SU-DHL-6 (cell line): ENCODE data around the gene MST1R.

ENCODE experiments used
- EZH2phosphoT487 ChIP-seq: fragments of 200-600 bp; sonication (generic), shearing (Covaris generic); conservative IDR thresholded peaks from 2 replicates; pipeline ENCODE4 v1.6.1; 2018; ENCODE audit warnings: mild to moderate bottlenecking, antibody characterized with exemption, low read length, moderate library complexity, mixed read lengths
- TF ChIP-seq, protein P1 (sequence below): fragments of 200-600 bp; sonication (generic); IDR thresholded peaks from one replicate; pipeline ENCODE4 v1.5.1; 2017; ENCODE audit warnings: antibody characterized with exemption, mild to moderate bottlenecking, low read length, moderate library complexity; ENCODE audit not compliant: insufficient read depth, poor library complexity, severe bottlenecking

DNA sequence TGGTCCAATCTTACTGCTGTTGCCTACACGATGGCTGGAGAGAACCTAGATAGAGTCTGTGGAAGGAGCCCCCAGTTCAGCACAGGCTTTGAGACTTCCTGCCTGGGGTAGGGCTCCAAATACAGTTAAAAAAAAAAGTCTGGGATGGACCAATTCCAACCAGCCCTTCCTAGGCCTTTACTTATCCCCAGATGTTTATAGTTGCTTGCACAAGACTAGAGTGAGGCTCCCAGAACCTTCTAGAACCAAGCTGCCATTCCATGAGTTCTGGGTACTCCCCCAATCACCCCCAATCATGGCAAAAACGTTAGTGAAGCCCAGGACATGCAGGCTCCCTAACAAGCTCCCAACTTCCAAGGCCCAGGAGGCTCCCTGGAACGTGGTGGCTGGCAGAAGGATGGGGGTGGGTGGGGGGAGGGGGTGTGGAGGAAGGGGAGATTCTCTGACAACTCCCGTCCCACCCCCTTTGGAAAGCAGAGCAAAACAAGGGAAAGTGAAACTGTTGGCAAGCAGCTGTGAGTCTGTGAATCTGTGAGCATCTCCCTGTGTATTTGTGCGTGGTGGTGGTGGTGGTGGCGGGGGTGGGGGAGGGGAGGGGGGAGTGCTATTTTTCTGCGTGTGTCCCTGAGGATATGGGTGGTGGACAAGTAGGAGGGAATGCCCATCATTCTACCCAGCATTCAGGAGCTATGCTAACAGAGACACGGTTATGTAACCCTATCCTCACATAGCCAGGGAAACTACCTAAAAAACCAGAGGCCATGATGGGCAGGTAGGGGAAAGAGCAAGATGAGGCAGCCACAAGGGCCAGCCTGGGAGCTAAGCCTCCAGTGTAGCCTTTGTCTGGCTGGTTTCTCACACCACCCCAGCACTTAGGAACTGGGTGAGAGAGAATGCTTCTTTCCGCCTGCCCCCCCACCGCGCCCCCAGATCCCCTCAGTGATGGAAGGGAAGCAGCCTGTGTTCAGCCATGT is 2.0 kb downstream of the MST1R start:
- TF ChIP-seq, protein P1, sequence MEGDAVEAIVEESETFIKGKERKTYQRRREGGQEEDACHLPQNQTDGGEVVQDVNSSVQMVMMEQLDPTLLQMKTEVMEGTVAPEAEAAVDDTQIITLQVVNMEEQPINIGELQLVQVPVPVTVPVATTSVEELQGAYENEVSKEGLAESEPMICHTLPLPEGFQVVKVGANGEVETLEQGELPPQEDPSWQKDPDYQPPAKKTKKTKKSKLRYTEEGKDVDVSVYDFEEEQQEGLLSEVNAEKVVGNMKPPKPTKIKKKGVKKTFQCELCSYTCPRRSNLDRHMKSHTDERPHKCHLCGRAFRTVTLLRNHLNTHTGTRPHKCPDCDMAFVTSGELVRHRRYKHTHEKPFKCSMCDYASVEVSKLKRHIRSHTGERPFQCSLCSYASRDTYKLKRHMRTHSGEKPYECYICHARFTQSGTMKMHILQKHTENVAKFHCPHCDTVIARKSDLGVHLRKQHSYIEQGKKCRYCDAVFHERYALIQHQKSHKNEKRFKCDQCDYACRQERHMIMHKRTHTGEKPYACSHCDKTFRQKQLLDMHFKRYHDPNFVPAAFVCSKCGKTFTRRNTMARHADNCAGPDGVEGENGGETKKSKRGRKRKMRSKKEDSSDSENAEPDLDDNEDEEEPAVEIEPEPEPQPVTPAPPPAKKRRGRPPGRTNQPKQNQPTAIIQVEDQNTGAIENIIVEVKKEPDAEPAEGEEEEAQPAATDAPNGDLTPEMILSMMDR: no peak
- TF ChIP-seq EZH2phosphoT487: no peak
